ENCODE data around the gene FAM20A. TPM values are rescaled to one million over a fixed set of nuclear protein-coding genes. Genes with fewer than 3 reads are reported as not detected.
"Not testable (repeated sequence)": the region's sequence is repeated elsewhere in the genome, so short reads cannot be mapped to it uniquely, and the experiment has no call there.

FAM20A gene
- total and polyA plus RNA-seq, 9 of the 15 experiments (the other 6 are each of a cell fraction or from before 2014, with no cell fraction given), result 0.07 TPM; not detected in 8

DNA sequence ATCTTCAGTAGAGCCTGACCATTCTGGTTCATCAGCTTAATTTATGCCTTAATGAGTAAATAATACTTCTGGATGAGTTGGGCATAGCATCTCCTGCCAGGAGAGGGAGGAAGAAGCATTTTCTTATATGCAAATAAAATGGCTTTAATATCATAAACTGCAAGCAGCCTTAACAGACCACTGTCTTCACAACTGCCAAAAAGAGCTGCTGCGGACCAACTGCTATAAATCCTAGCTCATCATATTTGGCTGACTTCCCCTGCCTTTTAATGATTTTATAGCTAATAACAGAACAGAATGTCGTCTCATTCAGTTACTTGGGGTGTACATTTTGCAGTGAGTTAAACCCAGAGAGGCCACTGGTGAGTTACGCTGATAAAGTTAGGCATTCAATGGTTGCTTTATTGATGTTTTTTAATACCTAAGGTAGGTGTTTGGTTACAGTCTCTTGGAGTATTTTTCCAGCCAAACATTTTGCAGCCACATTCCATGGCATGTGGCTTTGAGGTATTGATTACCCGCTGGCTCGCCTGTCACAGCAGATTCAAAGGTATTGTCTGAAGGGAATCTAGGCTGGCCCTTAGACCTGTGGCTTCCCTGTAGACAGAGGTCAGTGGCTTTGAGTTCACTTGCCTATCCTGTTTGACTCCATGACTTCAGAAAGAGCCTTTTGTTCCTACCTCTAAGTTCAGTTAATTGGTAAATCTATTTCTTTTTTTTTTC lies 16.4 kb downstream of the FAM20A start:
- Histone ChIP-seq H3K27me3 (ENCODE audit: control insufficient read depth in 2 of 2, insufficient read depth in 2 of 2, low read length in 2 of 2) (peaks cover 10 to 12% of the 10 kb centered on the region in 2 experiments; a peak in 4 of 5 replicates), H3K4me3 (no peak overlapping the region), H4K20me1 (replicated peaks; ENCODE audit: control insufficient read depth, insufficient read depth, low read length) (no peaks in the 10 kb centered on the region), H3K9ac (ENCODE audit: insufficient read depth in 1 of 2, low read depth in 2 of 2, low read length in 2 of 2) (no peak overlapping the region), H3K9me3 (replicated peaks; ENCODE audit: control insufficient read depth, insufficient read depth, low read depth, low read length) (no peaks in the 10 kb centered on the region), H3K79me2 (ENCODE audit: control insufficient read depth, insufficient read depth, low read length) (no peaks in the 10 kb centered on the region), H3K36me3 (ENCODE audit: control insufficient read depth, insufficient read depth, low read length) (no peaks in the 10 kb centered on the region), H2AFZ (ENCODE audit: low read depth, low read length) (no peak overlapping the region), H3K4me1 (replicated peaks in 1 of 2; ENCODE audit: control insufficient read depth in 2 of 2, insufficient read depth in 2 of 2, low read length in 2 of 2) (no peaks in the 10 kb centered on the region), H3K9me1 (ENCODE audit: control insufficient read depth, insufficient read depth, low read length) (no peaks in the 10 kb centered on the region), H3K27ac (ENCODE audit: extremely low read depth, low read depth, low read length) (no peak overlapping the region), H3K4me2 (ENCODE audit: insufficient read depth, low read length) (no peak overlapping the region)
- TF ChIP-seq, protein P1, sequence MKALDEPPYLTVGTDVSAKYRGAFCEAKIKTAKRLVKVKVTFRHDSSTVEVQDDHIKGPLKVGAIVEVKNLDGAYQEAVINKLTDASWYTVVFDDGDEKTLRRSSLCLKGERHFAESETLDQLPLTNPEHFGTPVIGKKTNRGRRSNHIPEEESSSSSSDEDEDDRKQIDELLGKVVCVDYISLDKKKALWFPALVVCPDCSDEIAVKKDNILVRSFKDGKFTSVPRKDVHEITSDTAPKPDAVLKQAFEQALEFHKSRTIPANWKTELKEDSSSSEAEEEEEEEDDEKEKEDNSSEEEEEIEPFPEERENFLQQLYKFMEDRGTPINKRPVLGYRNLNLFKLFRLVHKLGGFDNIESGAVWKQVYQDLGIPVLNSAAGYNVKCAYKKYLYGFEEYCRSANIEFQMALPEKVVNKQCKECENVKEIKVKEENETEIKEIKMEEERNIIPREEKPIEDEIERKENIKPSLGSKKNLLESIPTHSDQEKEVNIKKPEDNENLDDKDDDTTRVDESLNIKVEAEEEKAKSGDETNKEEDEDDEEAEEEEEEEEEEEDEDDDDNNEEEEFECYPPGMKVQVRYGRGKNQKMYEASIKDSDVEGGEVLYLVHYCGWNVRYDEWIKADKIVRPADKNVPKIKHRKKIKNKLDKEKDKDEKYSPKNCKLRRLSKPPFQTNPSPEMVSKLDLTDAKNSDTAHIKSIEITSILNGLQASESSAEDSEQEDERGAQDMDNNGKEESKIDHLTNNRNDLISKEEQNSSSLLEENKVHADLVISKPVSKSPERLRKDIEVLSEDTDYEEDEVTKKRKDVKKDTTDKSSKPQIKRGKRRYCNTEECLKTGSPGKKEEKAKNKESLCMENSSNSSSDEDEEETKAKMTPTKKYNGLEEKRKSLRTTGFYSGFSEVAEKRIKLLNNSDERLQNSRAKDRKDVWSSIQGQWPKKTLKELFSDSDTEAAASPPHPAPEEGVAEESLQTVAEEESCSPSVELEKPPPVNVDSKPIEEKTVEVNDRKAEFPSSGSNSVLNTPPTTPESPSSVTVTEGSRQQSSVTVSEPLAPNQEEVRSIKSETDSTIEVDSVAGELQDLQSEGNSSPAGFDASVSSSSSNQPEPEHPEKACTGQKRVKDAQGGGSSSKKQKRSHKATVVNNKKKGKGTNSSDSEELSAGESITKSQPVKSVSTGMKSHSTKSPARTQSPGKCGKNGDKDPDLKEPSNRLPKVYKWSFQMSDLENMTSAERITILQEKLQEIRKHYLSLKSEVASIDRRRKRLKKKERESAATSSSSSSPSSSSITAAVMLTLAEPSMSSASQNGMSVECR (CRISPR knock-in tag; IDR thresholded peaks at IDR 0.05), result no peak
- TF ChIP-seq ZNF165 (CRISPR knock-in tag; IDR thresholded peaks at IDR 0.05; ENCODE audit: borderline replicate concordance) (no peak), SRSF9 (IDR thresholded peaks at IDR 0.05; ENCODE audit: borderline replicate concordance, low read depth, low read length) (no peak)
- WGBS (ENCODE audit: insufficient coverage, low coverage, missing lambda C conversion rate), result 1% methylated on average over 5 of the region's 5 CpGs
- ChIA-PET CTCF (ENCODE audit: low intra/inter-chr PET ratio) (no interaction called here), POLR2A (no interaction called here)
- in situ Hi-C loops (cut with MboI), result no loop called here
- no peak for ATAC-seq
- intact Hi-C loops (cut with micrococcal nuclease), result no loop called here
- no peak for FAIRE-seq
- DNase-seq (ENCODE audit: extremely low read depth in 1 of 4, low spot score in 3 of 4), result no peak
- BruUV-seq (replicated peaks), result no TSS peak

DNA sequence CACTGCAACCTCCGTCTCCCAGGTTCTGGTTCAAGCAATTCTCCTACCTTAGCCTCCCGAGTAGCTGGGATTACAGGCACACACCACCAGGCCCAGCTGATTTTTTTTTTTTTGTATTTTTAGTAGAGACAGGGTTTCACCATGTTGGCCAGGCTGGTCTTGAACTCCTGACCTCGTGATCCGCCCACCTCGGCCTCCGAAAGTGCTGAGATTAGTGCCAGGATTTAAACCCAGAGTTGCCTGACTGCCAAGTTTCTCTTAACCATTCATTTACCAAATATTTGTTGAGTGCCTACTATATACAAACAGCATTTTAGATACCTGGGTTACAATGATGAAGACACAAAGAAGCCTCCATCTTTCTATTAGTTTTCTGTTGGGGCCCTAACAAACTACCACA lies 18.3 kb downstream of the FAM20A start:
- H3K36me3 ChIP-seq (ENCODE audit: control insufficient read depth, insufficient read depth, low read length); FAIRE-seq; in situ Hi-C loops (cut with MboI); H3K4me1 ChIP-seq (replicated peaks in 1 of 2; ENCODE audit: control insufficient read depth in 2 of 2, insufficient read depth in 2 of 2, low read length in 2 of 2); intact Hi-C loops (cut with micrococcal nuclease); BruUV-seq (replicated peaks); H3K9me1 ChIP-seq (ENCODE audit: control insufficient read depth, insufficient read depth, low read length); H3K27ac ChIP-seq (ENCODE audit: extremely low read depth, low read depth, low read length); H2AFZ ChIP-seq (ENCODE audit: low read depth, low read length); DNase-seq (ENCODE audit: extremely low read depth in 1 of 4, low spot score in 3 of 4); H3K9me3 ChIP-seq (replicated peaks; ENCODE audit: control insufficient read depth, insufficient read depth, low read depth, low read length); H3K79me2 ChIP-seq (ENCODE audit: control insufficient read depth, insufficient read depth, low read length); ATAC-seq; POLR2A ChIA-PET; H3K4me2 ChIP-seq (ENCODE audit: insufficient read depth, low read length); H3K9ac ChIP-seq (ENCODE audit: insufficient read depth in 1 of 2, low read depth in 2 of 2, low read length in 2 of 2); H4K20me1 ChIP-seq (replicated peaks; ENCODE audit: control insufficient read depth, insufficient read depth, low read length); H3K4me3 ChIP-seq; CTCF ChIA-PET (ENCODE audit: low intra/inter-chr PET ratio): not testable (repeated sequence)
- WGBS (ENCODE audit: insufficient coverage, low coverage, missing lambda C conversion rate), result 3% methylated on average over 6 of the region's 6 CpGs
- H3K27me3 ChIP-seq (ENCODE audit: control insufficient read depth in 2 of 2, insufficient read depth in 2 of 2, low read length in 2 of 2), result peaks cover 12 to 20% of the 10 kb centered on the region in 2 experiments; a peak in 4 of 5 replicates

Data from K562 (cell line).